Liver (tissue), 9 donors: ENCODE data around the gene ZNF503. TPM values are rescaled to one million over a fixed set of nuclear protein-coding genes. Genes with fewer than 3 reads are reported as not detected.

Experiments
- DNase-seq: peaks from one replicate; pipeline ENCODE4 v3.0.0-alpha.2; 2017; ENCODE audit warnings: low spot score
- H3K27ac ChIP-seq, 2 donors: one replicate each; pipeline ENCODE4 v1.7.0; 2013; ENCODE audit warnings: inconsistent platforms in 2 of 2, low read length in 2 of 2, control low read depth in 1 of 2, low read depth in 1 of 2, mild to moderate bottlenecking in 1 of 2
- H3K27me3 ChIP-seq, 4 donors: one replicate each; pipeline versions ENCODE4 v1.6.1 to v1.7.0; 2013; ENCODE audit warnings: low read length in 3 of 4, inconsistent platforms in 1 of 4, mild to moderate bottlenecking in 1 of 4, moderate library complexity in 1 of 4; ENCODE audit not compliant: control insufficient read depth in 4 of 4, insufficient read depth in 4 of 4
- H3K36me3 ChIP-seq, 4 donors: one replicate each; pipeline versions ENCODE4 v1.6.1 to v1.7.0; 2013; ENCODE audit warnings: low read length in 3 of 4, mild to moderate bottlenecking in 3 of 4, low read depth in 1 of 4, moderate library complexity in 1 of 4; ENCODE audit not compliant: control insufficient read depth in 4 of 4, insufficient read depth in 3 of 4
- H3K4me1 ChIP-seq, 4 donors: one replicate each; pipeline versions ENCODE4 v1.6.1 to v1.7.0; 2013; ENCODE audit warnings: low read length in 3 of 4, mild to moderate bottlenecking in 3 of 4, moderate library complexity in 1 of 4; ENCODE audit not compliant: control insufficient read depth in 4 of 4, insufficient read depth in 4 of 4
- H3K4me3 ChIP-seq, 3 donors: one replicate each; pipeline versions ENCODE4 v1.6.1 to v1.7.0; 2013; ENCODE audit warnings: low read length in 3 of 3, control low read depth in 1 of 3, low read depth in 1 of 3, mild to moderate bottlenecking in 1 of 3
- H3K9ac ChIP-seq, 2 donors: one replicate each; pipeline ENCODE4 v1.7.0; 2013; ENCODE audit warnings: low read length in 2 of 2, mild to moderate bottlenecking in 2 of 2, moderate library complexity in 2 of 2, control low read depth in 1 of 2, low read depth in 1 of 2
- H3K9me3 ChIP-seq, 4 donors: one replicate each; pipeline versions ENCODE4 v1.6.1 to v1.7.0; 2013; ENCODE audit warnings: low read length in 3 of 4; ENCODE audit not compliant: control insufficient read depth in 4 of 4
- ATF3 ChIP-seq: IDR thresholded peaks from 2 replicates; pipeline ENCODE4 v1.6.1; 2016; ENCODE audit warnings: antibody characterized with exemption
- CTCF ChIP-seq: fragments of 150-350 bp; IDR thresholded peaks from 2 replicates; pipeline ENCODE4 v1.5.1; 2017; ENCODE audit warnings: improper control_type of control experiment, low read depth, low read length; ENCODE audit not compliant: missing input control
- FOXA1 ChIP-seq: IDR thresholded peaks from 2 replicates; pipeline ENCODE4 v1.6.1; 2016; ENCODE audit warnings: antibody characterized with exemption
- FOXA2 ChIP-seq: IDR thresholded peaks from 2 replicates; pipeline ENCODE4 v1.6.1; 2016; ENCODE audit warnings: antibody characterized with exemption
- GABPA ChIP-seq, 2 donors: IDR thresholded peaks in 1 of 2; conservative IDR thresholded peaks in 1 of 2; 2 replicates each; pipeline ENCODE4 v1.6.1; 2016; ENCODE audit warnings: antibody characterized with exemption in 2 of 2, mild to moderate bottlenecking in 1 of 2, moderate library complexity in 1 of 2
- HNF4A ChIP-seq, 2 donors: conservative IDR thresholded peaks; 2 replicates each; pipeline ENCODE4 v1.6.1; 2016; ENCODE audit warnings: antibody characterized with exemption in 2 of 2, mild to moderate bottlenecking in 2 of 2
- HNF4G ChIP-seq: IDR thresholded peaks from 2 replicates; pipeline ENCODE4 v1.6.1; 2016; ENCODE audit warnings: antibody characterized with exemption
- JUND ChIP-seq, 2 donors: IDR thresholded peaks; 2 replicates each; pipeline ENCODE4 v1.6.1; 2016; ENCODE audit warnings: antibody characterized with exemption in 2 of 2
- MAX ChIP-seq: IDR thresholded peaks from 2 replicates; pipeline ENCODE4 v1.6.1; 2016; ENCODE audit warnings: antibody characterized with exemption
- NR2F2 ChIP-seq: IDR thresholded peaks from 2 replicates; pipeline ENCODE4 v1.6.1; 2016; ENCODE audit warnings: antibody characterized with exemption
- RAD21 ChIP-seq, 2 donors: IDR thresholded peaks; 2 replicates each; pipeline ENCODE4 v1.6.1; 2016; ENCODE audit warnings: antibody characterized with exemption in 2 of 2, mild to moderate bottlenecking in 2 of 2
- REST ChIP-seq: IDR thresholded peaks from 2 replicates; pipeline ENCODE4 v1.6.1; 2016; ENCODE audit warnings: antibody characterized with exemption, mild to moderate bottlenecking
- RXRA ChIP-seq, 2 donors: IDR thresholded peaks; 2 replicates each; pipeline ENCODE4 v1.6.1; 2017 to 2018; ENCODE audit warnings: antibody characterized with exemption in 2 of 2, mild to moderate bottlenecking in 1 of 2
- SP1 ChIP-seq: IDR thresholded peaks from 2 replicates; pipeline ENCODE4 v1.6.1; 2018; ENCODE audit warnings: antibody characterized with exemption, mild to moderate bottlenecking
- TAF1 ChIP-seq: conservative IDR thresholded peaks from 2 replicates; pipeline ENCODE4 v1.6.1; 2016; ENCODE audit warnings: antibody characterized with exemption, mild to moderate bottlenecking
- YY1 ChIP-seq: IDR thresholded peaks from 2 replicates; pipeline ENCODE4 v1.6.1; 2016; ENCODE audit warnings: antibody characterized with exemption, mild to moderate bottlenecking
- ZBTB33 ChIP-seq: IDR thresholded peaks from 2 replicates; pipeline ENCODE4 v1.6.1; 2016; ENCODE audit warnings: antibody characterized with exemption
- whole genome bisulfite sequencing: extraction: QIAGEN DNeasy Blood & Tissue Kit; methylation state at CpG from one replicate; pipeline ENCODE4 v1.1.7; 2013; 5-methylcytosine and 5-hydroxymethylcytosine counted together
- polyA plus RNA-seq, 2 donors: library from polyadenylated mRNA; stranded (reverse) in 1 of 2; unstranded in 1 of 2; fragments of 200-250 nt in 1 of 2; fragments of >200 nt in 1 of 2; fragmentation: Nextera tagmentation in 1 of 2; extraction: Ambion mirVana in 1 of 2; gene quantifications; one replicate each; pipeline versions ENCODE4 v1.2.1 to v1.2.3, GENCODE V29; 2013 to 2015
- total RNA-seq, 2 donors: library from RNA; depleted of rRNA; stranded (reverse); fragments of >200 nt; gene quantifications; one replicate each; pipeline ENCODE4 v1.2.3, GENCODE V29; 2014
- donor health status: healthy.
- donor health status: healthy.
- donor health status: healthy.
- donor health status: healthy.
- donor health status: healthy.

The ZNF503 gene
- total and polyA plus RNA-seq, 4 donors: 1.6 to 5.2 (median 2.0) TPM

- WGBS: under 1% methylated on average over 76 of the region's 76 CpGs
Observed at GRCh38 chr10:75408911-75409885, 7.6 kb upstream of the ZNF503 start.

More at GRCh38 chr10:75408911-75409885, 7.6 kb upstream of the ZNF503 start:
- Histone ChIP-seq H3K27ac (peak overlapping the region; percentile 69 to 77), H3K4me3 (peak overlapping the region; percentile 67 to 87 (median 67)), H3K4me1 (peaks cover under 1 to 20% (median 5%) of the 10 kb centered on the region in 4 donors), H3K27me3 (no peaks in the 10 kb centered on the region), H3K36me3 (no peaks in the 10 kb centered on the region), H3K9me3 (no peaks in the 10 kb centered on the region), H3K9ac (peak overlapping the region; percentile 61 to 69)
- DNase-seq: peak; percentile 67
- no peak for TF ChIP-seq NR2F2
- no peak for TF ChIP-seq SP1
- TF ChIP-seq RAD21 (IDR thresholded peaks at IDR 0.05): peak in 1 of 2 donors; percentile 39
- TF ChIP-seq ATF3: no peak
- TF ChIP-seq CTCF: no peak
- peak in 1 of 2 donors; percentile 37 for TF ChIP-seq GABPA (IDR thresholded peaks at IDR 0.05 in 1 of 2, conservative IDR thresholded peaks at IDR 0.05 in 1 of 2)
- no peak for TF ChIP-seq JUND (IDR thresholded peaks at IDR 0.05)
- no peak for TF ChIP-seq TAF1
- no peak for TF ChIP-seq HNF4A (conservative IDR thresholded peaks at IDR 0.05)
- TF ChIP-seq HNF4G: no peak
- no peak for TF ChIP-seq FOXA1
- no peak for TF ChIP-seq MAX
- no peak for TF ChIP-seq FOXA2
- TF ChIP-seq REST: peak; percentile 22
- TF ChIP-seq RXRA (IDR thresholded peaks at IDR 0.05): no peak
- TF ChIP-seq YY1: peak; percentile 34
- TF ChIP-seq ZBTB33: peak; percentile 44
